ENCODE results near the gene DHRS13.

Gene DHRS13

DNA sequence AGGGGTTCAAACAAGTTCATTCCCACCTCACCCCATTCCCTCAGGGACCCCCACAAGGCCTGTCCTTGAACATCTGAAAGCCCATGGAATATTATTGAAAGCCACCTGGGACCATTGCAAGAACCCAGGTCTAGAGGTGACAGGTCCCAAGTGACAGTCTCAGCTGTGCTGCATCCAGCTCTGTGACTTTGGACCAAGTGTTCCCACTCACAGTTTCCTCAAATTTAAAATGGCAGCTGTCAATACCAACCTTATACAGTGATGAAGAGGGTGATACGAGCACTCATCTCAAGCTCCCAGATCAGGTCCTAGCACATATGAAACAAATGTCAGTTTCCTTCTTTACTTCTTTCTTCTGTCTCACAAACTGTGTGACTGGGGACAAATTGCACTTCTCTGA lies 38.9 kb downstream of the DHRS13 start:
- TF ChIP-seq, protein P1, sequence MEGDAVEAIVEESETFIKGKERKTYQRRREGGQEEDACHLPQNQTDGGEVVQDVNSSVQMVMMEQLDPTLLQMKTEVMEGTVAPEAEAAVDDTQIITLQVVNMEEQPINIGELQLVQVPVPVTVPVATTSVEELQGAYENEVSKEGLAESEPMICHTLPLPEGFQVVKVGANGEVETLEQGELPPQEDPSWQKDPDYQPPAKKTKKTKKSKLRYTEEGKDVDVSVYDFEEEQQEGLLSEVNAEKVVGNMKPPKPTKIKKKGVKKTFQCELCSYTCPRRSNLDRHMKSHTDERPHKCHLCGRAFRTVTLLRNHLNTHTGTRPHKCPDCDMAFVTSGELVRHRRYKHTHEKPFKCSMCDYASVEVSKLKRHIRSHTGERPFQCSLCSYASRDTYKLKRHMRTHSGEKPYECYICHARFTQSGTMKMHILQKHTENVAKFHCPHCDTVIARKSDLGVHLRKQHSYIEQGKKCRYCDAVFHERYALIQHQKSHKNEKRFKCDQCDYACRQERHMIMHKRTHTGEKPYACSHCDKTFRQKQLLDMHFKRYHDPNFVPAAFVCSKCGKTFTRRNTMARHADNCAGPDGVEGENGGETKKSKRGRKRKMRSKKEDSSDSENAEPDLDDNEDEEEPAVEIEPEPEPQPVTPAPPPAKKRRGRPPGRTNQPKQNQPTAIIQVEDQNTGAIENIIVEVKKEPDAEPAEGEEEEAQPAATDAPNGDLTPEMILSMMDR (IDR thresholded peaks at IDR 0.05; ENCODE audit: poor library complexity, severe bottlenecking), result no peak
- Histone ChIP-seq H3K27ac (ENCODE audit: poor library complexity, severe bottlenecking) (no peak overlapping the region), H3K4me3 (ENCODE audit: severe bottlenecking) (no peak overlapping the region), H3K27me3 (ENCODE audit: insufficient read depth, poor library complexity, severe bottlenecking) (no peaks in the 10 kb centered on the region), H3K9me3 (ENCODE audit: severe bottlenecking) (no peaks in the 10 kb centered on the region), H3K36me3 (ENCODE audit: low read depth) (peaks cover 11% of the 10 kb centered on the region), H3K4me1 (ENCODE audit: insufficient read depth, poor library complexity, severe bottlenecking) (no peaks in the 10 kb centered on the region)
- no peak for DNase-seq (ENCODE audit: low spot score)
- ATAC-seq (ENCODE audit: low read depth), result no peak

DNA sequence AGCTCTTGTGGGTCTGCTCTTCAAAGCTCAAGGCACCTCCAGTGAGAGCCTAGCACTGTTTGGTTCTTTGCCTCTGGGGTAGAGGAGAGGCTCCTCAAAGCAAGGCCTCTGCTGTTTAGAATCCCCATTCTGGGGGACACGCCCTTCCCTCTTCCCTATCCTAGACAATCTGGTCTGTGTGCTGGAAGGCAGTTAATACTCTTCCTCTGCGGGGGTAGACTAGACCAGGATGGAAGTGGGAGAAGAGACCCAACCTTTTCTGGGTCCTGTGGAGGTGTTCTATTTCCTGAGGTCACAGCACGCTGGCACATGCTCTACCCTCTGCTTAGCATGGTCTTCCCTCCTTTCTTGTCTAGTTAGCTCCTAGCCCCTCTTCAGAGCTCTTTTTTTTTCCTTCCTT lies 40.3 kb downstream of the DHRS13 start:
- Histone ChIP-seq H3K9me3 (ENCODE audit: severe bottlenecking) (no peaks in the 10 kb centered on the region), H3K27ac (ENCODE audit: poor library complexity, severe bottlenecking) (no peak overlapping the region), H3K36me3 (ENCODE audit: low read depth) (peaks cover 25% of the 10 kb centered on the region), H3K4me1 (ENCODE audit: insufficient read depth, poor library complexity, severe bottlenecking) (no peaks in the 10 kb centered on the region), H3K4me3 (ENCODE audit: severe bottlenecking) (no peak overlapping the region), H3K27me3 (ENCODE audit: insufficient read depth, poor library complexity, severe bottlenecking) (no peaks in the 10 kb centered on the region)
- no peak for ATAC-seq (ENCODE audit: low read depth)
- DNase-seq (ENCODE audit: low spot score), result no peak
- TF ChIP-seq, protein P1 (IDR thresholded peaks at IDR 0.05; ENCODE audit: poor library complexity, severe bottlenecking), result no peak

DNA sequence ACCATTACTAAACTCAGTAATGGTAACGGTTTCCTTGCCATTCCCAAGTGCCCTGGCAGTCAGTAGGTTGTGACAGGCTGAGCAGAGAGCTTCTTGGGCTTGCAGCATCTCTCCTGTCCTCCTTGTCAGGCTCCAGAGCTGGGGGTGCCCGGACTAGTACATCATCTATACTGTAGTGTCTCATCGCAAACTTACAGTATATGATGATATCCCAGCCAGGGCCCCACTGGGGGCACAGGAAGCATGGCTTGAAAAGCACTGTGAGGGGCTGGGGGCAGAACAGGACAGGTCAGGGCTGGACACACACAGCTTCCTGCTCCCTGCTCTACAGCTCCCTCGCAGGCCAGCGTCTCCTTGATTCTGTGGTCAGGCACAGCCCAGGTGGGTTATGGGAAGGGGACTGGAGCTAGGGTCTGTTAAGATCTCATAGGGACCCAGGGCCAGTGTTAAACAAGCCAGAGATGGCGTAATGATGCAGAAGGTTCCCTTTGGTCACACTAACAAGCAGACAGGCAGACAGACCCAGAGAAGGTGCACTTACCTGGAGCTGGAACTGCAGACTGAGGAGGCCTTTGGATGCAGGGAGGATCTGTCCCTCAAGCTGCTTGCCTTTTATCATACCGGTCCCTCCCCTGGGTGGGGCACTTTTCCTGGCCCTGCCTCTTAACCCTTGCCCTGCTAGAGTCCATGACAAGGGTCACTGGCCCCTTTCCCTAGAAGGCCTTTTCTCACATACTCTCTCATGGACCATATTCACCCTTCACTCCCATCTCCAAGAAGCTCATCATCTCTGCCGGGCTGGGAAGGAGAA lies 41.3 kb downstream of the DHRS13 start:
- Histone ChIP-seq H3K36me3 (ENCODE audit: low read depth) (peaks cover 33% of the 10 kb centered on the region), H3K27me3 (ENCODE audit: insufficient read depth, poor library complexity, severe bottlenecking) (no peaks in the 10 kb centered on the region), H3K4me1 (ENCODE audit: insufficient read depth, poor library complexity, severe bottlenecking) (no peaks in the 10 kb centered on the region), H3K9me3 (ENCODE audit: severe bottlenecking) (no peaks in the 10 kb centered on the region), H3K27ac (ENCODE audit: poor library complexity, severe bottlenecking) (no peak overlapping the region), H3K4me3 (ENCODE audit: severe bottlenecking) (no peak overlapping the region)
- no peak for ATAC-seq (ENCODE audit: low read depth)
- DNase-seq (ENCODE audit: low spot score), result no peak
- TF ChIP-seq, protein P1 (IDR thresholded peaks at IDR 0.05; ENCODE audit: poor library complexity, severe bottlenecking), result no peak

DNA sequence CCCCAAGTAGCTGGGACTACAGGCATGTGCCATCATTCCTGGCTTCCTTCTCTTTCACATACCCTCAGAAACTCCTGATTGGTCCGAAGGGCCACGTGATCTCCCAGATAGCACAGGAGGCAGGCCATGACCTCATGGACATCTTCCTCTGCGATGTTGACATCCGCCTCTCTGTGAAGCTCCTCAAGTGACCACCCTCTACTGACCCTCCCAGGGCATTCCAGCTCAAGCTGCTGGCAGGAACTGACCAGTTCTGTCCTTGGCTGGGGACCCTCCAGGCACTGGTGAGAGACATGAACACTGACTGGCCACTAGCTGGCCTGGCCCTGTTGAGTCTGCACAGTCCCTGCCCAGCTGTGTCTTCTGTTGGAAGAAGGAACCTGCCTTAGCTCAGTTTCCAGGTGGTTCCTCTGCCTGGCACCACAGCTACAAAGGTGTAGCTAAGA lies 42.5 kb downstream of the DHRS13 start:
- TF ChIP-seq, protein P1 (IDR thresholded peaks at IDR 0.05; ENCODE audit: poor library complexity, severe bottlenecking), result no peak

GRCh38 chr17:28858801-28859355 lies 44.0 kb downstream of the DHRS13 start:
- Histone ChIP-seq H3K27ac (ENCODE audit: poor library complexity, severe bottlenecking) (no peak overlapping the region), H3K36me3 (ENCODE audit: low read depth) (peaks cover 43% of the 10 kb centered on the region), H3K4me1 (ENCODE audit: insufficient read depth, poor library complexity, severe bottlenecking) (peaks cover 3% of the 10 kb centered on the region), H3K4me3 (ENCODE audit: severe bottlenecking) (no peak overlapping the region), H3K9me3 (ENCODE audit: severe bottlenecking) (no peaks in the 10 kb centered on the region), H3K27me3 (ENCODE audit: insufficient read depth, poor library complexity, severe bottlenecking) (no peaks in the 10 kb centered on the region)
- TF ChIP-seq, protein P1 (IDR thresholded peaks at IDR 0.05; ENCODE audit: poor library complexity, severe bottlenecking), result no peak
- no peak for DNase-seq (ENCODE audit: low spot score)
- no peak for ATAC-seq (ENCODE audit: low read depth)

More for the DNA sequence above, 42.5 kb downstream of the DHRS13 start:
- Histone ChIP-seq H3K9me3 (ENCODE audit: severe bottlenecking) (no peaks in the 10 kb centered on the region), H3K27ac (ENCODE audit: poor library complexity, severe bottlenecking) (no peak overlapping the region), H3K4me3 (ENCODE audit: severe bottlenecking) (no peak overlapping the region), H3K4me1 (ENCODE audit: insufficient read depth, poor library complexity, severe bottlenecking) (no peaks in the 10 kb centered on the region), H3K36me3 (ENCODE audit: low read depth) (peaks cover 43% of the 10 kb centered on the region), H3K27me3 (ENCODE audit: insufficient read depth, poor library complexity, severe bottlenecking) (no peaks in the 10 kb centered on the region)
- 0 out of 3 replicates have a peak, but pooled peaks have one; percentile 19 for ATAC-seq (ENCODE audit: low read depth)
- no peak for DNase-seq (ENCODE audit: low spot score)
